K562 (cell line): ENCODE measurements around the gene KCNJ14. TPM values are rescaled to one million over a fixed set of nuclear protein-coding genes. Genes with fewer than 3 reads are reported as not detected.

Source experiments
- CREM ChIP-seq: IDR thresholded peaks from 2 replicates; pipeline ENCODE4 v1.6.1; 2014; ENCODE audit warnings: antibody characterized with exemption, low read depth
- EGR1 ChIP-seq: fragments of 450-650 bp; conservative IDR thresholded peaks from 2 replicates; pipeline ENCODE4 v1.6.1; 2017; ENCODE audit warnings: mild to moderate bottlenecking
- EHMT2 ChIP-seq: fragments of 450-650 bp; IDR thresholded peaks from 2 replicates; pipeline ENCODE4 v1.6.1; 2018; ENCODE audit warnings: antibody characterized with exemption
- GATA2 ChIP-seq: sonication (generic); formaldehyde crosslinking; IDR thresholded peaks from 2 replicates; pipeline ENCODE4 v1.4.0; 2020; ENCODE audit warnings: mild to moderate bottlenecking, missing genetic modification reagents
- HDAC1 ChIP-seq, 2 experiments: fragments of 450-650 bp; IDR thresholded peaks; 2 replicates each; pipeline ENCODE4 v1.6.1; 2016 to 2017; ENCODE audit warnings: inconsistent platforms in 1 of 2, mild to moderate bottlenecking in 1 of 2, moderate library complexity in 1 of 2
- NFE2 ChIP-seq: IDR thresholded peaks from 2 replicates; pipeline ENCODE4 v1.6.1; 2014; ENCODE audit warnings: antibody characterized with exemption, low read depth
- POLR3G ChIP-seq: IDR thresholded peaks from 2 replicates; pipeline ENCODE4 v1.6.1; 2011; ENCODE audit not compliant: insufficient read length, insufficient replicate concordance; ENCODE audit errors: extremely low read depth
- RAD51 ChIP-seq: fragments of 450-650 bp; IDR thresholded peaks from 2 replicates; pipeline ENCODE4 v1.7.1; 2016; ENCODE audit warnings: low read depth, mild to moderate bottlenecking, borderline replicate concordance
- SMARCB1 ChIP-seq: IDR thresholded peaks from 2 replicates; pipeline ENCODE4 v1.6.1; 2011; ENCODE audit warnings: improper control_type of control experiment, low read depth; ENCODE audit not compliant: insufficient read length
- ZNF717 ChIP-seq: fragments of 250-450 bp; sonication (Bioruptor Pico); IDR thresholded peaks from 2 replicates; pipeline ENCODE4 v1.5.0; 2021
- ZZZ3 ChIP-seq: fragments of 450-650 bp; IDR thresholded peaks from 2 replicates; pipeline ENCODE4 v1.6.1; 2016; ENCODE audit warnings: antibody characterized with exemption, mild to moderate bottlenecking, moderate library complexity
- polyA plus RNA-seq, 8 experiments: library from polyadenylated mRNA; depleted of rRNA in 4 of 8; stranded (reverse) in 5 of 8; unstranded in 3 of 8; fragments of >200 nt; fragmentation: Nextera tagmentation in 2 of 8; fragmentation: Illumina TruSeq in 1 of 8; extraction: Ambion mirVana in 2 of 8; extraction: Trizol in 1 of 8; gene quantifications; 2 replicates each; pipeline versions ENCODE4 v1.2.1 to v1.2.3, GENCODE V29; 2011 to 2014; ENCODE audit warnings: inconsistent platforms in 1 of 8, missing spikeins in 1 of 8
- total RNA-seq, 7 experiments: library from RNA; depleted of rRNA in 6 of 7; stranded (reverse); fragments of >200 nt in 6 of 7; fragmentation: Illumina TruSeq in 2 of 7; extraction: Trizol in 2 of 7; gene quantifications; 2 replicates each; pipeline versions ENCODE4 v1.2.1 to v1.2.3, GENCODE V29; 2011 to 2021; ENCODE audit warnings: low replicate concordance in 1 of 7
- TF ChIP-seq, protein P1 (sequence below): sonication (generic); formaldehyde crosslinking; IDR thresholded peaks from 2 replicates; pipeline ENCODE4 v1.8.1; 2023; ENCODE audit warnings: mild to moderate bottlenecking, missing genetic modification reagents
- TF ChIP-seq, protein P2 (sequence below): fragments of 450-650 bp; IDR thresholded peaks from 2 replicates; pipeline ENCODE4 v1.6.1; 2016; ENCODE audit warnings: low read depth, mild to moderate bottlenecking, moderate library complexity
- TF ChIP-seq, protein P3 (sequence below): sonication (generic); formaldehyde crosslinking; IDR thresholded peaks from 2 replicates; pipeline ENCODE4 v1.8.0; 2022; ENCODE audit warnings: mild to moderate bottlenecking, missing genetic modification reagents
- TF ChIP-seq, protein P4 (sequence below), 2 experiments: fragments of 150-350 bp in 1 of 2; IDR thresholded peaks; 2 replicates each; pipeline ENCODE4 v1.6.1; 2012 to 2016; ENCODE audit warnings: low read depth in 2 of 2, low read length in 2 of 2, mild to moderate bottlenecking in 1 of 2, moderate library complexity in 1 of 2
- TF ChIP-seq, protein P5 (sequence below): sonication (generic); formaldehyde crosslinking; IDR thresholded peaks from 2 replicates; pipeline ENCODE4 v1.8.0; 2022; ENCODE audit warnings: missing genetic modification reagents, mild to moderate bottlenecking, moderate library complexity, borderline replicate concordance
- TF ChIP-seq, protein P6 (sequence below): sonication (generic); formaldehyde crosslinking; IDR thresholded peaks from 2 replicates; pipeline ENCODE4 v1.8.1; 2023; ENCODE audit warnings: mild to moderate bottlenecking, missing genetic modification reagents, moderate library complexity
- TF ChIP-seq, protein P7 (sequence below): fragments of 250-450 bp; sonication (Bioruptor Pico); IDR thresholded peaks from 2 replicates; pipeline ENCODE4 v1.4.0; 2020; ENCODE audit warnings: mild to moderate bottlenecking, moderate library complexity

The KCNJ14 gene
- total and polyA plus RNA-seq, 9 of the 15 experiments (the other 6 are each of a cell fraction or from before 2014, with no cell fraction given), result 0.15 to 1.6 (median 0.49) TPM

DNA sequence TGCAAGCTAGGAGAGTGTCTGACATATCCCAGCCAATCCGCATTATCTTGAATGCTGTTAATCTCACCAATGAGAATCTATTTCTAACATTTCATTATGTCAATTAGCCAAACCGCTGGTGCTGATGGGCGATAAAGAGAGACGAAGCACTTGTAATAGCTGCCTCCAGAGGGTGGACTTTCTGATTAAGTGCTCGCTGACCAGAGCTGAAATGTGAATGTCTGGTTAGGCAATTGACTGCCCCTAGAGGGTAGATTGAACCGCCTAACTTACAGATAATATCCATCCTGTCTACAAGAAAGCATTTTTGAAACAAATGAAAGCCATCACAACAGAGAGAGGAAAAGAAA is 10.1 kb upstream of the KCNJ14 start (continued):
- TF ChIP-seq HDAC1 (IDR thresholded peaks at IDR 0.05) (no peak), SMARCB1 (peak; percentile 62), EHMT2 (no peak), NFE2 (0 out of 2 replicates have a peak, but pooled peaks have one; percentile 2), GATA2 (CRISPR knock-in tag) (peak; percentile 75), ZNF717 (no peak), ZZZ3 (no peak), POLR3G (no peak), RAD51 (no peak), EGR1 (no peak), CREM (0 out of 2 replicates have a peak, but pooled peaks have one; percentile 37)
- TF ChIP-seq, protein P1, sequence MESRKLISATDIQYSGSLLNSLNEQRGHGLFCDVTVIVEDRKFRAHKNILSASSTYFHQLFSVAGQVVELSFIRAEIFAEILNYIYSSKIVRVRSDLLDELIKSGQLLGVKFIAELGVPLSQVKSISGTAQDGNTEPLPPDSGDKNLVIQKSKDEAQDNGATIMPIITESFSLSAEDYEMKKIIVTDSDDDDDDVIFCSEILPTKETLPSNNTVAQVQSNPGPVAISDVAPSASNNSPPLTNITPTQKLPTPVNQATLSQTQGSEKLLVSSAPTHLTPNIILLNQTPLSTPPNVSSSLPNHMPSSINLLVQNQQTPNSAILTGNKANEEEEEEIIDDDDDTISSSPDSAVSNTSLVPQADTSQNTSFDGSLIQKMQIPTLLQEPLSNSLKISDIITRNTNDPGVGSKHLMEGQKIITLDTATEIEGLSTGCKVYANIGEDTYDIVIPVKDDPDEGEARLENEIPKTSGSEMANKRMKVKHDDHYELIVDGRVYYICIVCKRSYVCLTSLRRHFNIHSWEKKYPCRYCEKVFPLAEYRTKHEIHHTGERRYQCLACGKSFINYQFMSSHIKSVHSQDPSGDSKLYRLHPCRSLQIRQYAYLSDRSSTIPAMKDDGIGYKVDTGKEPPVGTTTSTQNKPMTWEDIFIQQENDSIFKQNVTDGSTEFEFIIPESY (CRISPR knock-in tag), result no peak
- TF ChIP-seq, protein P2, sequence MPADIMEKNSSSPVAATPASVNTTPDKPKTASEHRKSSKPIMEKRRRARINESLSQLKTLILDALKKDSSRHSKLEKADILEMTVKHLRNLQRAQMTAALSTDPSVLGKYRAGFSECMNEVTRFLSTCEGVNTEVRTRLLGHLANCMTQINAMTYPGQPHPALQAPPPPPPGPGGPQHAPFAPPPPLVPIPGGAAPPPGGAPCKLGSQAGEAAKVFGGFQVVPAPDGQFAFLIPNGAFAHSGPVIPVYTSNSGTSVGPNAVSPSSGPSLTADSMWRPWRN, result no peak
- TF ChIP-seq, protein P3, sequence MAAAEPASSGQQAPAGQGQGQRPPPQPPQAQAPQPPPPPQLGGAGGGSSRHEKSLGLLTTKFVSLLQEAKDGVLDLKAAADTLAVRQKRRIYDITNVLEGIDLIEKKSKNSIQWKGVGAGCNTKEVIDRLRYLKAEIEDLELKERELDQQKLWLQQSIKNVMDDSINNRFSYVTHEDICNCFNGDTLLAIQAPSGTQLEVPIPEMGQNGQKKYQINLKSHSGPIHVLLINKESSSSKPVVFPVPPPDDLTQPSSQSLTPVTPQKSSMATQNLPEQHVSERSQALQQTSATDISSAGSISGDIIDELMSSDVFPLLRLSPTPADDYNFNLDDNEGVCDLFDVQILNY (CRISPR knock-in tag), result peak; percentile 46; the same call in 1 of the 2 replicates
- TF ChIP-seq, protein P4, sequence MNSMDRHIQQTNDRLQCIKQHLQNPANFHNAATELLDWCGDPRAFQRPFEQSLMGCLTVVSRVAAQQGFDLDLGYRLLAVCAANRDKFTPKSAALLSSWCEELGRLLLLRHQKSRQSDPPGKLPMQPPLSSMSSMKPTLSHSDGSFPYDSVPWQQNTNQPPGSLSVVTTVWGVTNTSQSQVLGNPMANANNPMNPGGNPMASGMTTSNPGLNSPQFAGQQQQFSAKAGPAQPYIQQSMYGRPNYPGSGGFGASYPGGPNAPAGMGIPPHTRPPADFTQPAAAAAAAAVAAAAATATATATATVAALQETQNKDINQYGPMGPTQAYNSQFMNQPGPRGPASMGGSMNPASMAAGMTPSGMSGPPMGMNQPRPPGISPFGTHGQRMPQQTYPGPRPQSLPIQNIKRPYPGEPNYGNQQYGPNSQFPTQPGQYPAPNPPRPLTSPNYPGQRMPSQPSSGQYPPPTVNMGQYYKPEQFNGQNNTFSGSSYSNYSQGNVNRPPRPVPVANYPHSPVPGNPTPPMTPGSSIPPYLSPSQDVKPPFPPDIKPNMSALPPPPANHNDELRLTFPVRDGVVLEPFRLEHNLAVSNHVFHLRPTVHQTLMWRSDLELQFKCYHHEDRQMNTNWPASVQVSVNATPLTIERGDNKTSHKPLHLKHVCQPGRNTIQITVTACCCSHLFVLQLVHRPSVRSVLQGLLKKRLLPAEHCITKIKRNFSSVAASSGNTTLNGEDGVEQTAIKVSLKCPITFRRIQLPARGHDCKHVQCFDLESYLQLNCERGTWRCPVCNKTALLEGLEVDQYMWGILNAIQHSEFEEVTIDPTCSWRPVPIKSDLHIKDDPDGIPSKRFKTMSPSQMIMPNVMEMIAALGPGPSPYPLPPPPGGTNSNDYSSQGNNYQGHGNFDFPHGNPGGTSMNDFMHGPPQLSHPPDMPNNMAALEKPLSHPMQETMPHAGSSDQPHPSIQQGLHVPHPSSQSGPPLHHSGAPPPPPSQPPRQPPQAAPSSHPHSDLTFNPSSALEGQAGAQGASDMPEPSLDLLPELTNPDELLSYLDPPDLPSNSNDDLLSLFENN (IDR thresholded peaks at IDR 0.05; ENCODE audit: low read depth in 2 of 2, low read length in 2 of 2), result peak in 1 of 2 experiments; percentile 56; a peak in 1 of 4 replicates
- TF ChIP-seq, protein P5, sequence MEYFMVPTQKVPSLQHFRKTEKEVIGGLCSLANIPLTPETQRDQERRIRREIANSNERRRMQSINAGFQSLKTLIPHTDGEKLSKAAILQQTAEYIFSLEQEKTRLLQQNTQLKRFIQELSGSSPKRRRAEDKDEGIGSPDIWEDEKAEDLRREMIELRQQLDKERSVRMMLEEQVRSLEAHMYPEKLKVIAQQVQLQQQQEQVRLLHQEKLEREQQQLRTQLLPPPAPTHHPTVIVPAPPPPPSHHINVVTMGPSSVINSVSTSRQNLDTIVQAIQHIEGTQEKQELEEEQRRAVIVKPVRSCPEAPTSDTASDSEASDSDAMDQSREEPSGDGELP (CRISPR knock-in tag), result no peak
- TF ChIP-seq, protein P6, sequence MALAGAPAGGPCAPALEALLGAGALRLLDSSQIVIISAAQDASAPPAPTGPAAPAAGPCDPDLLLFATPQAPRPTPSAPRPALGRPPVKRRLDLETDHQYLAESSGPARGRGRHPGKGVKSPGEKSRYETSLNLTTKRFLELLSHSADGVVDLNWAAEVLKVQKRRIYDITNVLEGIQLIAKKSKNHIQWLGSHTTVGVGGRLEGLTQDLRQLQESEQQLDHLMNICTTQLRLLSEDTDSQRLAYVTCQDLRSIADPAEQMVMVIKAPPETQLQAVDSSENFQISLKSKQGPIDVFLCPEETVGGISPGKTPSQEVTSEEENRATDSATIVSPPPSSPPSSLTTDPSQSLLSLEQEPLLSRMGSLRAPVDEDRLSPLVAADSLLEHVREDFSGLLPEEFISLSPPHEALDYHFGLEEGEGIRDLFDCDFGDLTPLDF (CRISPR knock-in tag), result no peak
- TF ChIP-seq, protein P7, sequence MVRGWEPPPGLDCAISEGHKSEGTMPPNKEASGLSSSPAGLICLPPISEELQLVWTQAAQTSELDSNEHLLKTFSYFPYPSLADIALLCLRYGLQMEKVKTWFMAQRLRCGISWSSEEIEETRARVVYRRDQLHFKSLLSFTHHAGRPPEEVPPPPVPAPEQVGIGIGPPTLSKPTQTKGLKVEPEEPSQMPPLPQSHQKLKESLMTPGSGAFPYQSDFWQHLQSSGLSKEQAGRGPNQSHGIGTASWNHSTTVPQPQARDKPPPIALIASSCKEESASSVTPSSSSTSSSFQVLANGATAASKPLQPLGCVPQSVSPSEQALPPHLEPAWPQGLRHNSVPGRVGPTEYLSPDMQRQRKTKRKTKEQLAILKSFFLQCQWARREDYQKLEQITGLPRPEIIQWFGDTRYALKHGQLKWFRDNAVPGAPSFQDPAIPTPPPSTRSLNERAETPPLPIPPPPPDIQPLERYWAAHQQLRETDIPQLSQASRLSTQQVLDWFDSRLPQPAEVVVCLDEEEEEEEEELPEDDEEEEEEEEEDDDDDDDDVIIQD (CRISPR knock-in tag), result no peak
